Measurements from ENCODE around the gene LRPAP1. TPM values are rescaled to one million over a fixed set of nuclear protein-coding genes. Genes with fewer than 3 reads are reported as not detected.
"Not testable (repeated sequence)": the region's sequence is repeated elsewhere in the genome, so short reads cannot be mapped to it uniquely, and the experiment has no call there.

The LRPAP1 gene
- total and polyA plus RNA-seq, 2 experiments from 2014 or later: 191 to 299 TPM

- not testable (repeated sequence) for H3K4me2 ChIP-seq; H3K36me3 ChIP-seq (replicated peaks; ENCODE audit: insufficient read depth, low read depth); H2AFZ ChIP-seq; H4K20me1 ChIP-seq (ENCODE audit: insufficient read depth, poor library complexity, severe bottlenecking); H3K79me2 ChIP-seq; H3K27ac ChIP-seq; H3K9me2 ChIP-seq (replicated peaks; ENCODE audit: insufficient read depth); H3K4me1 ChIP-seq (ENCODE audit: insufficient read depth); H3K9me3 ChIP-seq (ENCODE audit: low read depth); H3K27me3 ChIP-seq; H3K4me3 ChIP-seq; DNase-seq (ENCODE audit: low spot score)
- 61% methylated on average over 16 of the region's 17 CpGs for WGBS (ENCODE audit: low lambda C conversion rate, missing lambda C conversion rate)
Observed at GRCh38 chr4:3556244-3556867, 24.1 kb upstream of the LRPAP1 start.

DNA sequence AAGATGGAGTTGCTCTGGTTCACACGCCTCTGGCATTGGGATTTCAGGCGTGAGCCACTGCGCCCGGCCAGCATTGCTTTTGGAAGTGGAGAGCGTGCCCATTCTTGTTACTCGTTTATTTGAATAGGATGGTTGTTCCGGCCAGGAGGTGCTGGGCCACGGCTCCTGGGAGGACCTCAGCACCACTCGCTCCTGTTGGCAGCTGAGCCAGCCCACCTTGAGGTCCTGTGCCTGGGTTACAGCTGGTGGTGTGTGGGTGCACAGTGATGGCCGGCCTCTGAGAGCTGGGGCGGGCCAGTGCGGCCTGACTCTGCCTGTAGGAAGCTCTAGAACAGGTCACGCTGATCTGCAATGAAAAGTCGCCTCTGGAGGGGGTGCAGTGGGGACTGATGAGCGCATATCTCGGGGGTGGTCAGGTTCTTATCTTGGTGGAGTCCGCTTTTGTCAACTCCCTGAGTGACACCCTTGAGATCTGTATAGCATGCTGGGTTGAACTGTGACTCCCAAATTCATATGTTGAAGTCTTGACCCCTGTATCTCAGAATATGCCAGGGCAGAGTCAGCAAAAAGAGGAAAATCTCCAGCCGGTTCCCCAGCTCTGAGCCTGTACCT lies 23.3 kb upstream of the LRPAP1 start:
- not testable (repeated sequence) for H3K4me2 ChIP-seq; H3K9me2 ChIP-seq (replicated peaks; ENCODE audit: insufficient read depth); DNase-seq (ENCODE audit: low spot score); H3K4me1 ChIP-seq (ENCODE audit: insufficient read depth); H3K9me3 ChIP-seq (ENCODE audit: low read depth); H4K20me1 ChIP-seq (ENCODE audit: insufficient read depth, poor library complexity, severe bottlenecking); H3K4me3 ChIP-seq; H3K36me3 ChIP-seq (replicated peaks; ENCODE audit: insufficient read depth, low read depth); H3K27ac ChIP-seq; H2AFZ ChIP-seq; H3K79me2 ChIP-seq; H3K27me3 ChIP-seq
- 89% methylated on average over 18 of the region's 18 CpGs for WGBS (ENCODE audit: low lambda C conversion rate, missing lambda C conversion rate)

GRCh38 chr4:3551366-3551765 lies 19.1 kb upstream of the LRPAP1 start:
- WGBS (ENCODE audit: low lambda C conversion rate, missing lambda C conversion rate): 90% methylated on average over 5 of the region's 7 CpGs
- not testable (repeated sequence) for H3K9me2 ChIP-seq (replicated peaks; ENCODE audit: insufficient read depth); H3K9me3 ChIP-seq (ENCODE audit: low read depth); H2AFZ ChIP-seq; H3K27ac ChIP-seq; DNase-seq (ENCODE audit: low spot score); H3K4me3 ChIP-seq; H3K4me1 ChIP-seq (ENCODE audit: insufficient read depth); H3K4me2 ChIP-seq; H3K36me3 ChIP-seq (replicated peaks; ENCODE audit: insufficient read depth, low read depth); H4K20me1 ChIP-seq (ENCODE audit: insufficient read depth, poor library complexity, severe bottlenecking); H3K79me2 ChIP-seq; H3K27me3 ChIP-seq

- 93% methylated on average over 12 of the region's 12 CpGs for WGBS (ENCODE audit: low lambda C conversion rate, missing lambda C conversion rate)
Observed at GRCh38 chr4:3550792-3551325, 18.6 kb upstream of the LRPAP1 start.

GRCh38 chr4:3550041-3550440 lies 17.8 kb upstream of the LRPAP1 start:
- H2AFZ ChIP-seq; H3K9me3 ChIP-seq (ENCODE audit: low read depth); H3K9me2 ChIP-seq (replicated peaks; ENCODE audit: insufficient read depth); H3K4me2 ChIP-seq; H3K27me3 ChIP-seq; H3K4me3 ChIP-seq; H3K36me3 ChIP-seq (replicated peaks; ENCODE audit: insufficient read depth, low read depth); H3K79me2 ChIP-seq; DNase-seq (ENCODE audit: low spot score); H4K20me1 ChIP-seq (ENCODE audit: insufficient read depth, poor library complexity, severe bottlenecking); H3K4me1 ChIP-seq (ENCODE audit: insufficient read depth); H3K27ac ChIP-seq: not testable (repeated sequence)
- WGBS (ENCODE audit: low lambda C conversion rate, missing lambda C conversion rate): 96% methylated on average over 6 of the region's 6 CpGs

More at GRCh38 chr4:3550792-3551325, 18.6 kb upstream of the LRPAP1 start:
- not testable (repeated sequence) for H3K9me2 ChIP-seq (replicated peaks; ENCODE audit: insufficient read depth); H3K36me3 ChIP-seq (replicated peaks; ENCODE audit: insufficient read depth, low read depth); H3K4me2 ChIP-seq; H3K27me3 ChIP-seq; H2AFZ ChIP-seq; H3K79me2 ChIP-seq; H3K4me3 ChIP-seq; H3K27ac ChIP-seq; H4K20me1 ChIP-seq (ENCODE audit: insufficient read depth, poor library complexity, severe bottlenecking); H3K4me1 ChIP-seq (ENCODE audit: insufficient read depth); H3K9me3 ChIP-seq (ENCODE audit: low read depth); DNase-seq (ENCODE audit: low spot score)

GRCh38 chr4:3549694-3550001 lies 17.4 kb upstream of the LRPAP1 start:
- H3K9me3 ChIP-seq (ENCODE audit: low read depth); H2AFZ ChIP-seq; H3K4me3 ChIP-seq; DNase-seq (ENCODE audit: low spot score); H4K20me1 ChIP-seq (ENCODE audit: insufficient read depth, poor library complexity, severe bottlenecking); H3K79me2 ChIP-seq; H3K27me3 ChIP-seq; H3K4me2 ChIP-seq; H3K36me3 ChIP-seq (replicated peaks; ENCODE audit: insufficient read depth, low read depth); H3K27ac ChIP-seq; H3K9me2 ChIP-seq (replicated peaks; ENCODE audit: insufficient read depth); H3K4me1 ChIP-seq (ENCODE audit: insufficient read depth): not testable (repeated sequence)
- 92% methylated on average over 6 of the region's 6 CpGs for WGBS (ENCODE audit: low lambda C conversion rate, missing lambda C conversion rate)

GRCh38 chr4:3548991-3549693 lies 16.9 kb upstream of the LRPAP1 start:
- H3K9me2 ChIP-seq (replicated peaks; ENCODE audit: insufficient read depth); H3K4me2 ChIP-seq; H3K79me2 ChIP-seq; H4K20me1 ChIP-seq (ENCODE audit: insufficient read depth, poor library complexity, severe bottlenecking); H3K4me1 ChIP-seq (ENCODE audit: insufficient read depth); H3K27me3 ChIP-seq; DNase-seq (ENCODE audit: low spot score); H2AFZ ChIP-seq; H3K36me3 ChIP-seq (replicated peaks; ENCODE audit: insufficient read depth, low read depth); H3K9me3 ChIP-seq (ENCODE audit: low read depth); H3K4me3 ChIP-seq; H3K27ac ChIP-seq: not testable (repeated sequence)
- WGBS (ENCODE audit: low lambda C conversion rate, missing lambda C conversion rate): 85% methylated on average over 20 of the region's 21 CpGs

DNA sequence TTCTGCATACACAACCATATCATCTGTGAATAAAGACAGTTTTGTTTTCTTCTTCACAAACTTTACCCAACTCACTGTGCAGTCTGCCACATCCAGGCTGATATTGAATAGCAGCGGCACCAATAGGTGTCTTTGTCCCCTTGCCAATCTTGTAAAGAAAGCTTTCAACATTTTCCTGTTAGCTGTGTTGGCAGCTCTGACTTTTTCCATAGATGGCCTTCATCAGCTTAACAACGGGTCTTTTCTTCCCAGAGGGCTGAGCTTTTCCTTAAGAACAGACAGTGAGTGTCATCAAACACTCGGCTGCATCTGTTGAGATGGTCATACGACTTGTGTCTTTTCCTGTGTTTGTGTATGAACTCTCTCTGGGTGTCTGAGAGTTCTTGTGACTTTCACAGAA lies 14.5 kb upstream of the LRPAP1 start:
- not testable (repeated sequence) for H3K79me2 ChIP-seq; H3K9me2 ChIP-seq (replicated peaks; ENCODE audit: insufficient read depth); H4K20me1 ChIP-seq (ENCODE audit: insufficient read depth, poor library complexity, severe bottlenecking); H3K4me2 ChIP-seq; H3K9me3 ChIP-seq (ENCODE audit: low read depth); DNase-seq (ENCODE audit: low spot score); H3K4me3 ChIP-seq; H3K4me1 ChIP-seq (ENCODE audit: insufficient read depth); H3K27ac ChIP-seq; H3K36me3 ChIP-seq (replicated peaks; ENCODE audit: insufficient read depth, low read depth); H2AFZ ChIP-seq; H3K27me3 ChIP-seq
- WGBS (ENCODE audit: low lambda C conversion rate, missing lambda C conversion rate): 61% methylated on average over 4 of the region's 4 CpGs

- not testable (repeated sequence) for H3K27me3 ChIP-seq; H3K27ac ChIP-seq; H3K9me2 ChIP-seq (replicated peaks; ENCODE audit: insufficient read depth); H2AFZ ChIP-seq; H3K36me3 ChIP-seq (replicated peaks; ENCODE audit: insufficient read depth, low read depth); H3K4me2 ChIP-seq; H4K20me1 ChIP-seq (ENCODE audit: insufficient read depth, poor library complexity, severe bottlenecking); DNase-seq (ENCODE audit: low spot score); H3K79me2 ChIP-seq; H3K4me3 ChIP-seq; H3K9me3 ChIP-seq (ENCODE audit: low read depth); H3K4me1 ChIP-seq (ENCODE audit: insufficient read depth)
- 98% methylated on average over 8 of the region's 8 CpGs for WGBS (ENCODE audit: low lambda C conversion rate, missing lambda C conversion rate)
Observed at GRCh38 chr4:3545351-3545750, 13.1 kb upstream of the LRPAP1 start.
